ENCODE data around the gene BNC2.

Gene BNC2

DNA sequence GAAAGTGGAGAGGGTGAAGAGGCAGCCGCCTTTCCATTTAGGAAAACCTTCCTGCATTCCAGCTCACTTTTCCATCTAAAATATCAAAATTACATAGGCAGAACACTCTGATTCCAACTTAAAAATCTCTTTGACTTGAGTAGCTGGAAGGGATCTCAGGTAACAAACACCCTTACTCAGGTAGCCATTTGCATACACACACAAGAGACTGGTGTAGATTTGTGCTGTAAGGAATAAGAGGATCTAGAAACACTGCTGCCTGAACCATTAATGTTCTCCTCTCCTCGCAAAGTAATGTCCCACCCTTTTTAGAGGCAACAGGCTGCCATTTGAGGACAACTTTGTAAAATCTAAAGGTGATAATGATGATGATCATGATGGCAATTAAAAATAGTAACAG lies 53.5 kb downstream of the BNC2 start (continued):
- TF ChIP-seq PRDM6 (tag by site-specific recombination; IDR thresholded peaks at IDR 0.05) (no peak), ZNF530 (tag by site-specific recombination; IDR thresholded peaks at IDR 0.05; ENCODE audit: low read depth) (no peak), PRDM4 (tag by site-specific recombination; IDR thresholded peaks at IDR 0.05) (no peak), ZNF645 (tag by site-specific recombination; IDR thresholded peaks at IDR 0.05) (no peak), ZNF121 (tag by site-specific recombination; IDR thresholded peaks at IDR 0.05) (no peak)
- TF ChIP-seq, protein P1, sequence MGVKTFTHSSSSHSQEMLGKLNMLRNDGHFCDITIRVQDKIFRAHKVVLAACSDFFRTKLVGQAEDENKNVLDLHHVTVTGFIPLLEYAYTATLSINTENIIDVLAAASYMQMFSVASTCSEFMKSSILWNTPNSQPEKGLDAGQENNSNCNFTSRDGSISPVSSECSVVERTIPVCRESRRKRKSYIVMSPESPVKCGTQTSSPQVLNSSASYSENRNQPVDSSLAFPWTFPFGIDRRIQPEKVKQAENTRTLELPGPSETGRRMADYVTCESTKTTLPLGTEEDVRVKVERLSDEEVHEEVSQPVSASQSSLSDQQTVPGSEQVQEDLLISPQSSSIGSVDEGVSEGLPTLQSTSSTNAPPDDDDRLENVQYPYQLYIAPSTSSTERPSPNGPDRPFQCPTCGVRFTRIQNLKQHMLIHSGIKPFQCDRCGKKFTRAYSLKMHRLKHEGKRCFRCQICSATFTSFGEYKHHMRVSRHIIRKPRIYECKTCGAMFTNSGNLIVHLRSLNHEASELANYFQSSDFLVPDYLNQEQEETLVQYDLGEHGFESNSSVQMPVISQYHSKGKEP (tag by site-specific recombination; IDR thresholded peaks at IDR 0.05) = no peak

GRCh38 chr9:16816011-16816410 lies 54.5 kb downstream of the BNC2 start:
- H3K27ac ChIP-seq (ENCODE audit: extremely low read depth, low read depth, low read length) = no peak overlapping the region
- ChIA-PET POLR2A (no interaction called here), CTCF (interaction anchor here (1.4 kb wide), 1 partner anchor 8 kb away, joined by 4 read pairs; no protein-coding TSS in a partner anchor)
- H3K4me3 ChIP-seq (ENCODE audit: low read depth, low read length) = no peak overlapping the region
- TF ChIP-seq ZNF626 (tag by site-specific recombination; IDR thresholded peaks at IDR 0.05) = no peak
- TF ChIP-seq ZNF629 (tag by site-specific recombination; IDR thresholded peaks at IDR 0.05) = no peak
- TF ChIP-seq SALL2 (tag by site-specific recombination; IDR thresholded peaks at IDR 0.05; ENCODE audit: borderline replicate concordance) = no peak
- no peak for TF ChIP-seq ZNF621 (tag by site-specific recombination; IDR thresholded peaks at IDR 0.05)
- no peak for TF ChIP-seq ZNF211 (tag by site-specific recombination; IDR thresholded peaks at IDR 0.05; ENCODE audit: low read depth)
- TF ChIP-seq ZNF837 (tag by site-specific recombination; IDR thresholded peaks at IDR 0.05) = no peak
- TF ChIP-seq HIC1 (tag by site-specific recombination; IDR thresholded peaks at IDR 0.05) = no peak
- no peak for TF ChIP-seq ZNF747 (tag by site-specific recombination; IDR thresholded peaks at IDR 0.05)
- H3K4me1 ChIP-seq (ENCODE audit: control insufficient read depth, insufficient read depth, low read length) = no peaks in the 10 kb centered on the region
- H3K36me3 ChIP-seq (ENCODE audit: control insufficient read depth in 2 of 2, insufficient read depth in 1 of 2, low read length in 2 of 2) = no peaks in the 10 kb centered on the region
- H3K9me3 ChIP-seq (ENCODE audit: control insufficient read depth, insufficient read depth, low read depth, low read length) = no peaks in the 10 kb centered on the region

DNA sequence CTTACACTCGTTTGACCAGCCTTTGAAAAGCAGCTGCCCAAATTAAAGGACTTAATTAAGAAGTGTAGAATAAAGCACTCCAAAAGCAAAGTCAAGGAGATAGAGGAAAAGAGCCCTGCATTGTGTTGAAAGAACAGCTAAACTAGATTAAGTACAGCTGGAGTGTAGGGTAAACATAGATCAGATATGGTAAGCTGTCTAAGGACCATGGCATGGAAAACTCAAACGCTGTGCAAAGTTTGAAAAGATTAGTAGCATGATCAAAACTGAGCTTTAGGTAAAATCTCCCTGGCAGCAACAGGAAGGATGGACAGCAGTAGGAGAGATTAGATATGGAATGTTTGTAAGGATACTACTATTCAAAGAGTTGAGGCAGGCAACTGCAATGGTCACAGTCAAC lies 55.4 kb downstream of the BNC2 start:
- ChIA-PET CTCF (interaction anchor here (1.4 kb wide), 1 partner anchor 9 kb away, joined by 4 read pairs; no protein-coding TSS in a partner anchor), POLR2A (no interaction called here)
- Histone ChIP-seq H3K36me3 (ENCODE audit: control insufficient read depth in 2 of 2, insufficient read depth in 1 of 2, low read length in 2 of 2) (no peaks in the 10 kb centered on the region), H3K4me1 (ENCODE audit: control insufficient read depth, insufficient read depth, low read length) (no peaks in the 10 kb centered on the region), H3K9me3 (ENCODE audit: control insufficient read depth, insufficient read depth, low read depth, low read length) (no peaks in the 10 kb centered on the region), H3K4me3 (ENCODE audit: low read depth, low read length) (no peak overlapping the region), H3K27ac (ENCODE audit: extremely low read depth, low read depth, low read length) (no peak overlapping the region)
- no peak for TF ChIP-seq HIC1 (tag by site-specific recombination; IDR thresholded peaks at IDR 0.05)
- no peak for TF ChIP-seq REST (tag by site-specific recombination; IDR thresholded peaks at IDR 0.05)
- TF ChIP-seq ZNF37A (tag by site-specific recombination; IDR thresholded peaks at IDR 0.05) = no peak
- TF ChIP-seq ZSCAN30 (tag by site-specific recombination; IDR thresholded peaks at IDR 0.05) = no peak
- no peak for TF ChIP-seq SCRT2 (tag by site-specific recombination; IDR thresholded peaks at IDR 0.05)

Data from HEK293 (cell line).